GM12875 (cell line): ENCODE results near the gene IFNA16.
"Not testable (repeated sequence)": the region's sequence is repeated elsewhere in the genome, so short reads cannot be mapped to it uniquely, and the experiment has no call there.

ENCODE experiments used
- H3K4me3 ChIP-seq: one replicate; pipeline ENCODE4 v1.5.1; 2011; ENCODE audit warnings: low read depth, low read length, control low read depth
- CTCF ChIP-seq: IDR thresholded peaks from 2 replicates; pipeline ENCODE4 v1.5.1; 2011; ENCODE audit warnings: low read depth, mild to moderate bottlenecking, control low read depth, inconsistent platforms, low read length, moderate library complexity, borderline replicate concordance; ENCODE audit not compliant: insufficient read depth

The IFNA16 gene

DNA sequence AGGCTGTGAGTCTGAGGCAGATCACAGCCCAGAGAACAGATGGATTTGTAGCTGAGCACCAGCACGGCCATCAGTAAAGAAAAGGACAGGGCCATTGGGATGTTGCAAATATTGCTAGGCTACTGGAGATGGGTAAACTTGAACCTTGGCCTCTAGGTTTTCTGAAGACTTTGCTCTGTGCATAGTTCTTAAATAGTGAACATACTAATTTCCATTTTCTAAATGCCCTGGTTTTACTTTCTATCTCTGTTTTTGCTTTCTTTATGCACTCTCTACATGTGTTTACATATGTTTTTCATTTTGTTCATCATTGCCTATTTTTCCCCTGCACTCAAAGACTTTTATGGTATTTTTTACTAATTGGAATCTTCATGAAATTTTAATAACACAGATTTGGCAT is at the start of gene IFNA16:
Gene IFNA16, minus strand, starts transcription at position 101 of the 400 bp plus-strand sequence. Its CDS starts 6 bp downstream, at position 95.
- H3K4me3 ChIP-seq: not testable (repeated sequence)

DNA sequence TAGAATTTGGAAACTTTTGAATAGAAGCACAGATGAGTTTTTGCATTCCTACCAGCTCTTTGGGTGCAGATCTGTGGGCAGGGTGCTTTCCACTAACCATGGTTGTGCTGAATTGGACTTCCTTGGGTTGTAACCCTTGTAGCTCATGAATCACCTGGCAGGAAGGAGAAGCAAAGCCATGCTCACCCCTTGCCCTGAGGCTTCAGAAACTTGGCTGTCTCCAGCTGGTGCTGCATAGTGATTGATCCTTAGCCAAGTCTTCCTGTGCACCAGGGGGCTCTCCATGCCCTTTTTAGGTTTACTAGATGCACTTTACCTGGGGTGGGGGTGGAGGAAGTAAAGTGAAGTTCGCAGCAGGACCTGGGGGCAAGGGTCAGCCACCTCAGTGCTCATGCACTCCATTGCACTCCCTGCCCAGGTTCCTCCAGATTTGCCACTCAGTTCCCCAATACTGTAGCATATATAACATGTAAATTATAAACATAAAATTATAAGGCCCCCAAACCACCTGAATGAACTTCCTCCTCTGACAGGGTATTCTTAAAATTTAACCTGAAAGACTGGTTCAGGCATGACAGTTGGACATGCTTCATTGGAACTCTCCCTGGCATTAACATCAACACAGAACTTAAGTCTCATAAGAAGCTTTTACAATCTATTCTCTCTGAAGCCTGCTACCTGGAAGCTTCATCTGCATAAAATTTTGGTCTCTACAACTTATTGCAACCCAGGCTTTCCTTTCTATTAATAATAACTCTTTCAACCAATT is 48.5 kb upstream of the IFNA16 start:
- H3K4me3 ChIP-seq: no peak overlapping the region
- TF ChIP-seq CTCF: no peak

- H3K4me3 ChIP-seq: no peak overlapping the region
- TF ChIP-seq CTCF: no peak
Observed at GRCh38 chr9:21255538-21256212, 38.6 kb upstream of the IFNA16 start.

- no peak overlapping the region for H3K4me3 ChIP-seq
- peak; percentile 38; the same call in 1 of the 2 replicates for TF ChIP-seq CTCF
Observed at GRCh38 chr9:21252721-21253547, 35.8 kb upstream of the IFNA16 start.

DNA sequence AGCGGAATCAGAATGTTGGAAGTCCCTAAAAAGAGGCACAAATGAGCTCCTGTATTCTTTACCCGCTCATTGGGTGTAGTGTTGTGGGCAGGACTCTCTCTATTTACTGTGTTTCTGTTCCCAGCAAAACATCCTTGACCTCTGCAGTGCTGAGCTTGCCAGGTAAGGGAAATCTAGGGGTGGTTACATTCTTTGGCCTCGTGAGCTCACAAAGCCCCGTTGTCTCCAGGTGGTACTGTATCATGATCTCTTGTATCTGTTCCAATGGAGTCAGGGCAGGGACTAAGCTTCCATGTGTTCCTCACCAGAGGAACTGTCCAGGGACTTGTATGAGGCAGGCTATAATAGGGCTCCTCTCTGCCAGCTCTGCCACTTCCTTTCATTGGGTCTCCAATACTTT is 34.5 kb upstream of the IFNA16 start:
- H3K4me3 ChIP-seq: no peak overlapping the region
- TF ChIP-seq CTCF: no peak

DNA sequence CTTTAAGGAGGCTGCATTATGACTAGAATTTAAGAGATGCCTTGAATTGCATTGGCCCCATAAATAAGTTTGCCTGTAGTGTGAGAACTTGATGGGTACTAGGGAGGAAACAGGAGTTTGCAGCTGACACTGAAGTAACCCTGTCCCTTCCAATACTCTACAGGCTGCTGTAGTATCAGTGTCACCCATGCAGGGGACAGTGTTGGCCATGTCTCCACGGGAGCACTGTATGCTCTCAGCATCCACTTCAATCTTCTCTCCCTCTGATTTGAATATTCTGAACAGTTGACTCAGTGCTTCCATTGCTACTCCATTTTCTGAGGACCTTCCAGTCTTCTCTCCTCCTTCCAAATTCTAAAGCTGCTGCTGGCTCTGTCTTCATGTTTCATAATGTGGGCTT is 34.1 kb upstream of the IFNA16 start:
- no peak for TF ChIP-seq CTCF
- H3K4me3 ChIP-seq: no peak overlapping the region

DNA sequence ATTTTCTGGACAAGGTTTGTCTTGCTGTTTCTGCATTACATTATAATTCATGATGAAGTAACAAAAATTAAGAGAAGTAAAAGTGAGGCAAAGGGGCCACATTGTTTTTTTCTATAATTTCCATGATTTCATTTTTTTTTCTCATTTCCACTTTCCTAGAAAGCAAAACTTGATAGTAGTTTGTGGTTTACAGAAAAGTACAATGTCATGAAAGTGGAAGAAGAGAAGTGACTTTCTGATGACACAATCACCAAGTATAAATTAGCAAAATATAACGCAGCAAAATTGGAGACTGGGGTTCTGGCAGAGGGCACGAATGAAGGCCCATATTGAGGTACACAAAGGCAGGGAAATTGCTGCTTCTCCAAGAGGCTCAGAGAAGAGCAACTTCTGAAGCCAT is 27.7 kb upstream of the IFNA16 start:
- no peak for TF ChIP-seq CTCF

More for the DNA sequence above, 27.7 kb upstream of the IFNA16 start:
- H3K4me3 ChIP-seq: no peak overlapping the region
